Activated CD4-positive, alpha-beta T cell treated with anti-CD3 and anti-CD28 coated beads for 1 hour (primary cell): ENCODE results near the gene GEMIN7.
A peak's percentile ranks its signal among the peaks of the same experiment; 100 is the strongest.

ENCODE experiments used
- DNase-seq: peaks from one replicate; pipeline ENCODE4 v3.0.0-alpha.2; 2020

Gene GEMIN7

GRCh38 chr19:45063851-45064801 lies 14.9 kb upstream of the GEMIN7 start:
- DNase-seq = no peak

GRCh38 chr19:45066921-45067661 lies 12.0 kb upstream of the GEMIN7 start:
- DNase-seq = no peak

- no peak for DNase-seq
These were observed 11.0 kb upstream of the GEMIN7 start for GRCh38 chr19:45068041-45068440.

- no peak for DNase-seq
These were observed 10.0 kb upstream of the GEMIN7 start for GRCh38 chr19:45069056-45069455.

GRCh38 chr19:45070214-45070613 lies 8.8 kb upstream of the GEMIN7 start:
- DNase-seq = no peak

- no peak for DNase-seq
These were observed 8.1 kb upstream of the GEMIN7 start for GRCh38 chr19:45070861-45071544.

- no peak for DNase-seq
These were observed 7.5 kb upstream of the GEMIN7 start for GRCh38 chr19:45071545-45071938.

- DNase-seq = no peak
These were observed 6.9 kb upstream of the GEMIN7 start for GRCh38 chr19:45071969-45072790.

- DNase-seq = no peak
These were observed 4.2 kb upstream of the GEMIN7 start for GRCh38 chr19:45074744-45075300.

- no peak for DNase-seq
These were observed 3.6 kb upstream of the GEMIN7 start for GRCh38 chr19:45075301-45076028.

- DNase-seq = peak; percentile 60
These were observed 2.8 kb upstream of the GEMIN7 start, which contains the start of gene ZNF296 for GRCh38 chr19:45076029-45076850. Gene ZNF296, minus strand, starts transcription at chr19:45076478. Its CDS starts 105 bp downstream, at chr19:45076373.

- DNase-seq = no peak
These were observed 2.0 kb upstream of the GEMIN7 start for GRCh38 chr19:45076851-45077730.

- no peak for DNase-seq
These were observed 534 bp upstream of the GEMIN7 start for GRCh38 chr19:45078390-45079062.

- DNase-seq = no peak
These were observed 881 bp downstream of the GEMIN7 start for GRCh38 chr19:45079911-45080370.

- DNase-seq = no peak
These were observed 3.1 kb downstream of the GEMIN7 start for GRCh38 chr19:45082170-45082569.

- no peak for DNase-seq
These were observed 7.4 kb downstream of the GEMIN7 start for GRCh38 chr19:45086480-45086879.

GRCh38 chr19:45087531-45087930 lies 8.5 kb downstream of the GEMIN7 start:
- DNase-seq = no peak

- DNase-seq = no peak
These were observed 11.0 kb downstream of the GEMIN7 start for GRCh38 chr19:45090034-45090433.

- no peak for DNase-seq
These were observed 11.5 kb downstream of the GEMIN7 start for GRCh38 chr19:45090606-45091005.
